ENCODE results near the gene VWA1.
"Not testable (repeated sequence)": the region's sequence is repeated elsewhere in the genome, so short reads cannot be mapped to it uniquely, and the experiment has no call there.

The VWA1 gene

DNA sequence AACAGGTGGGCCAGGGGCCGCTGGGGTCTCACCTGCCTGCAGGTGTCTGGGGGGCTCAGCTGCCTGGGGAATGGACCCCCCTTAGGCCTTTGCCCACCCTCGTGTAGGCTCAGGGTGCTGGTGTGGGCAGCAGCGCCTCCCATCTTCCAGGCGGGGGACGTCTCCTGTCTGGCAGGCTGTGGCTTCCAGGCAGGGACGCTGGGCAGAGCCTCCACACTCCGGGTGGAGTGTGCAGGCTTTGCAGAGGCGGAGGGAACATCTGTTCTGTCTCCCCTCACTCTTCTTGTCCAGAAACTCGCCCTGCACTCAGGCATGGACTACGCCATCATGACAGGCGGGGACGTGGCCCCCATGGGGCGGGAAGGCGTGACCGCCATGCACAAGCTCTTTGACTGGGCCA, 20.4 kb downstream of the VWA1 start:
- not testable (repeated sequence) for DNase-seq (ENCODE audit: low read depth in 2 of 2)

DNA sequence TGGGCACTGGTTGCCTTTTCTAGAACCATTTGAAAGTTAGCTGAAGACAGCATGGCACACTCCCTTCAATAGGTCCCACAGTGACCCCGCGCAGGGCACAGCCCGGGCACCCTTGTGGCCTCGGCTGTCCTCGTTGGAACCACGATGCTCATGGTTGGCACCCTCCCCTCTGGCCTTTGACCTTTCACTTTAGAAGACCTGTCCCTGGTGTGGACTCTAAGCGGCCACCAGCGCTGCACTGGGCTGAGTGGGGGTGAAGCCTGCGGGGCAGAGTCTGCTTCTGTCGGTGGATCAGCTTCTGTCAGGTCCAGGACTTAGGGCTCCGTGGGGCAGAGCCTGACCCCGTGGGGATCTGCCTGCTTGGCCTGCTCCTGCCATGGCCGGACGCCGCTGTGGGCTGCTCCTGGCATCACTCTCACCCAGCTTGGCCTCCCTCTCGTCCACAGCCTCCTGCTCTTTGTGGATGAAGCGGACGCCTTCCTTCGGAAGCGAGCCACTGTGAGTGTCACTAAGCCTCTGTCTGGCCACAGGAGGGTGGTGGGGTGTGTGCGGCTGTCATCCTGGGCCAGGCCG, 21.3 kb downstream of the VWA1 start:
- not testable (repeated sequence) for DNase-seq (ENCODE audit: low read depth in 2 of 2)

DNA sequence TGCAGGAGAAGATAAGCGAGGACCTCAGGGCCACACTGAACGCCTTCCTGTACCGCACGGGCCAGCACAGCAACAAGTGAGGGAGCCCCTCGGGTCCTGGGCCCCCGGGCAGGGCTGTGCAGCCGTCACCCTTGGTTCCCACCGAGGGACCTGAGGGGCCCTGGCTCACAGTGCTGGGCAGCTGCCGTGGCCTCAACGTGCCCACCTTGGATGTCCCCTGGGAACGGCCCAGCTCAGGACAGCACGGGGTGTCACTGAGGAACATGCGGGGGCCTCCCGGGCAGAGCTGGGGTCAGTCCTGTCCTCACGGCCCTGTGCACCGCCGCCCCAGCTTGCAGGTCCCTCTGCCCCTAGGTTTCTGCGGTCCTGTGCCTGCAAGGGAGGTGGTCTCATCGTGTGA, 23.7 kb downstream of the VWA1 start:
- DNase-seq (ENCODE audit: low read depth in 2 of 2) = not testable (repeated sequence)

DNA sequence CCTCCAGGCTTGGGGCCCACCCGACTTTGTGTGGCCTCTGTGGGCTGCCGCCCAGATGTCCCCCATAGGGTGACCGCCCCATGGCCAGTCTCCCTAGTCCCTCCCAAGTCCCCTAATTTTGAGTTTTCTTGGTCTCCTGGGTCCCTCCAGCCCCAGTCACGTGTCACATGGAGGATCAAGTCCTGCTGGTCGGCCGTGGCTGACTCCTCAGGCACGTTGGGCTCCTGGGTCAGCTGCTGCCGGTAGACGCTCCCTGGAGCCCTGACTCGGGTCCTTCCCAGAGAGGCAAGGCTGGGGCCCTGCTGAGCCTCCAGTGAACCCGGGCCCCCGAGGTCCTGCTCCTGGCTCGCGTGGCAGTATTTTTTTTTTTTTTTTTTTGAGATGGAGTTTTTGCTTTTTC, 24.2 kb downstream of the VWA1 start:
- DNase-seq (ENCODE audit: low read depth in 2 of 2) = not testable (repeated sequence)

DNA sequence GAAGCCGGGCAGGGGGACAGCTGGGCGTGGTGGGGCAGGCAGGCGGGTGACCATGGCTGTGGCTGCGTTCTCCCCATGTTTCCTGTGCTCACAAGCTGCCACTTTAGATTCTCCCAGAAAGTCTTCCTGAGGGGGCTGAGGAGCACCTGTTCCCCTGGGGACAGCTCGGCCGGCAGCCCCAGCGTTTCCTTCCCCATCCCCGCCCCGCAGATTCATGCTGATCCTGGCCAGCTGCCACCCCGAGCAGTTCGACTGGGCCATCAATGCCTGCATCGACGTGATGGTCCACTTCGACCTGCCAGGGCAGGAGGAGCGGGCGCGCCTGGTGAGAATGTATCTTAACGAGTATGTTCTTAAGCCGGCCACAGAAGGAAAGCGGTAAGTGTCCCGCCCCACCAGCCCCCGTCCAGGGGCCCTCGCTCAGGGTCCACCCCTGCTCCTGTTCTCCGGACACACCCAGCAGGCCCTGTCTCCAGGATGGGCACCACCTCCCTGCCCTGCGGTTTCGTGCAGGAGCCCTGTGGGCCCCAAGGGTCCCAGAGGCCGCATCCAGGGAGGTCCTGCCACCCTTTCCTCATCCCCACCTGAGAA, 25.1 kb downstream of the VWA1 start:
- DNase-seq (ENCODE audit: low read depth in 2 of 2) = no peak

DNA sequence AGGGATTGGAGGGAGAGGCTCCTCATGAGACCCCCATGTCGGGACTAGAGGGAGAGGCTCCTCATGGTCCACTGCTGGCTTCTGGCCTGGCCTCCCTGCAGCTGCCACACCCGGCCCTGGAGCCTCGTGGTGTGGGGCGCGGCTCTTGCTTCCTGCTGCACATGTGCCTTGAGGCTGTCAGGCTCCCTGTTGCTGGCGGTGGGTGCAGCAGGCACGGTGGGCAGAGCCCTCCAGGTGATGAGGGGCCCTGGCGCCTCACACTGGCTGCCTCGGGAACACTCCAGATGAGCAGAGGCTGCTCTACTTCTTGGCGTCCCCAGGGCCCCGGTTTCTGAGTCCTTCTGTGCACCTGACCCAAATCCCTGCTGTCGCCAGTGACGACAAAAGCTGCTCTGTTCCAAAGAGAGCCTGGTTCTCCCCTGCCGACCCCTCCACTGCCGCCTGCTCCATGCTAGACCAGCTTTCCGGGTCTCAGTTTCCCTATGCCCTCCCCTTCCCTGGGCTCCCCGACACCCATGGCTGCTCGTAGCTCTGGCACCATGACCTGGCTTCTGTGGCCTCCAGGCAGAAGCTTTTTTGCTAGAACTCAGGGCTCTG, 26.3 kb downstream of the VWA1 start:
- no peak for DNase-seq (ENCODE audit: low read depth in 2 of 2)

DNA sequence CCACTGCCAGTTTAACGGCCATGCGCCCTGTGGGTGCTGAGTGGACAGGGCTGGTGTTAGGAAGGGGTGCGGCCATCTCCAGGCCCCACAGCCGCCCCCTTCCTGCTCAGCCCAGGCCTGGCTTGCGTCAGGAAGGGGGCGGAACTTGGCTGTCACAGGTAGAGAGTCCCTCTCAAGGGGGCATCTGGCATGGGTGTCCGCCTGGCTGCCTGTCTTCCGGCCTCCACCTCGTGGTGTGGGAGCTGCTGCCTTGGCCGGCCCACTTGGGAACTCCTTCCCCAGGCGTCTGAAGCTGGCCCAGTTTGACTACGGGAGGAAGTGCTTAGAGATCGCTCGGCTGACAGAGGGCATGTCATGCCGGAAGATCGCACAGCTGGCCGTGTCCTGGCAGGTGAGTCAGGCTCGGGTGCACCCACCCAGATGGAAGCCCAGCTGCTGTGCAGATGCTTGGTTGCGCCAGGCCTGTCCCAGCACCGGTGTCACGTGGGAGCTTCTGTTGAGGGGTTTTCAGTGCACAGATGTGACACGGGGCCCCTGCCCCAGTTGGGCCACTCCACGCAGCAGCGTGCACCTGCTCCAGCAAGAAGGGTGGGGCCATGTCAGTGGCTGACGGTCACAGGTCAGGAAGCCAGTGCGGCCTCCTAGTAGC, 27.0 kb downstream of the VWA1 start:
- DNase-seq (ENCODE audit: low read depth in 2 of 2) = no peak

DNA sequence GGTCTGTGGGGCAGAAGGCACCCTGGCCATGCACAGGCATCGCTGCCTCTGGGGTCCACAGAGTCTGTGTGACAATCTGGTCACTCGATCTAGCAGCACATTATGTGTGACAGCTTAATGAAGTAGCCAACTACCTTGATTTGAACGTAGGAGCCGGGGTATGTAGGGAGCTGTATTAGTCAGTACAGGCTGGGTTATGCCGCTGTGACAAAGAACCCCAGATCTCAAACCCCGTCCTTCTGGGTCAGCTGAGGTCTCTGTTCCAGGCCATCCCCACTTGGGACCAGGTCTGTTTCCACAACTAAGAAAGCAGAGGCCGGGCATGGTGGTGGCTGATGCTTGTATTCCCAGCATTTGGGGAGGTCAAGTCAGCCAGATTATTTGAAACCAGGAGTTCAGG, 27.8 kb downstream of the VWA1 start:
- DNase-seq (ENCODE audit: low read depth in 2 of 2) = no peak

DNA sequence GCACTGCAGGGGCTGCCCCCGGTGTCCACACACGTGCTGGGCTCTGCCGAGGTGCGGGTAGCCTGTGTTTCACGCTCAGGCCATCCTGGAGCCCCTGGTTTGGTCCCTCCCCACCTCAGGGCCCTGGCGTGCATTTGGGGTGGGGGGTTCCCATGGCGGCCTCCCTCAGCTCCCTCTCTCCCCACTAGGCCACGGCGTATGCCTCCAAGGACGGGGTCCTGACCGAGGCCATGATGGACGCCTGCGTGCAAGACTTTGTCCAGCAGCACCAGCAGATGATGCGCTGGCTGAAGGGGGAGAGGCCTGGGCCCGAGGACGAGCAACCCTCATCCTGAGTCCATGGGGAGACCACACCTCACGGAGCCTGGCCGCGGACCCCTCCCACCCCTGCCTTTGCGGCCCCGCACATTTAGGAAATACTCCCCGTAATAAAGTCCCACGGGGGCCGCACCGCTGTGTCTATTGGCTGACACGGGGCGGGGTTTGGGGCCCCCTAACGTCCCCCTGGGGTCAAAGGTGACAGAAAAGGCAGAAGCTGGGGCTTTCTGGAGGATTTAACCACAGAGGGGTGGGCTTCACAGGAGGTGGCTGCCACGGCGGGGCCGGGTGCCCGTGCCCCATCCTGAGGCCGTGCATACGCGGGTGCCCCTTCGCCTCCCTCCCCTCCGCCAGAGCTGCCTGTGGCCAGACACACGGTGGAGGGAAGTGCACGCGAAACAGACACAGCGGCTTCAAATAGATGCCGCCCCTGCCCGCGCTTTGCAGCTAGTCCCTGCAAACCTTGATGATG, 32.9 kb downstream of the VWA1 start:
- not testable (repeated sequence) for DNase-seq (ENCODE audit: low read depth in 2 of 2)

DNA sequence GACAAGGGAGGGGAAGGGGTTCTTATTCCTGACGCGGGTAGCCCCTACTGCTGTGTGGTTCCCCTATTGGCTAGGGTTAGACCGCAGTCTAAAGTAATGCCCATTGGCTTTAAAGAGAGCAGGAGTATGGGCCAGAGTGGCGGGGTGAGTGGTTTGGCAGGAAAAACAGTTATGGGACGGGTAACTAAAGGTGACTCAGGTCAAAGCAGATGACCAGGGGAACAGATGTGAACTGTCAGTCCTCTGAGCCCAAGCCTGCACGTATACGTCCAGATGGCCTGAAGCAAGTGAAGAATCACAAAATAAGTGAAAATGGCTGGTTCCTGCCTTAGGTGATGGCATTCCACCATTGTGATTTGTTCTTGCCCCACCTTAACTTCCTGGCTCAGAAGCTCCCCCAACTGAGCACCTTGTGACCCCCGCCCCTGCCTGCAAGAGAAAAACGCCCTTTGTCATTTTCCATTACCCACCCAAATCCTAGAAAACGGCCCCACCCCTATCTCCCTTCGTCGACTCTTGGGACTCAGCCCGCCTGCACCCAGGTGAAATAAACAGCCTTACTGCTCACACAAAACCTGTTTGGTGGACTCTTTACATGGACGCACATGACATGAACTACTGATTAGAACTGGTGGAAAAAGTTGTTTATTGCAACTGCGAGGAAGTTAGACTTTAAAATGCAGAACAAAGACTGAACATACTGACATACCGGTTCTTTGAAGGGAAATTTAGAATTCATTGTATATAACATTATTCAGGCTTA, 35.3 kb downstream of the VWA1 start:
- DNase-seq (ENCODE audit: low read depth in 2 of 2) = no peak

DNA sequence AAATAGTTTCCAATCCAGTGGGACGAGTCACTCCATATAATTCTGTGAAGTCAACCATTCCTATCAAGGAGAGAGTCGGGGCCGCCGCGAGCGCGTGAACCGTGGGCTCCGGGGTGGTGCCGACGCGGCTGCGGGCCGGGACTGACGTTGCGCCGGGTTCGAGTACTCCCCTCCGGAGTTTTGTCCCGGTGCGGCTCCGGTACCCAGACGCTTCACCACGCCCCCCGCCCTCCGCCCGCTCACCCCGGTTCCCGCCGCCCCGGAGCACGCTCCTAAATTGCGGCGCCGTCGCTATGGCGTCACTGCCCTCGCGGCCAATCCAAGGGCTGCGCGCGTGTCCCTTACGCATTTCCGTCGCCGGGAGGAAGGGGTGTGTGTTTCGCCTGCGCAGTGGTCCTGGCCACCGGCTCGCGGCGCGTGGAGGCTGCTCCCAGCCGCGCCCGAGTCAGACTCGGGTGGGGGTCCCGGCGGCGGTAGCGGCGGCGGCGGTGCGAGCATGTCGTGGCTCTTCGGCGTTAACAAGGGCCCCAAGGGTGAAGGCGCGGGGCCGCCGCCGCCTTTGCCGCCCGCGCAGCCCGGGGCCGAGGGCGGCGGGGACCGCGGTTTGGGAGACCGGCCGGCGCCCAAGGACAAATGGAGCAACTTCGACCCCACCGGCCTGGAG, 36.0 kb downstream of the VWA1 start, which contains the start of gene ATAD3B:
TSS of gene ATAD3B (plus strand) at position 377 of the 664 bp plus-strand sequence. CDS start at position 497, 120 bp downstream.
- peak; percentile 86 to 93 for DNase-seq (ENCODE audit: low read depth in 2 of 2)

DNA sequence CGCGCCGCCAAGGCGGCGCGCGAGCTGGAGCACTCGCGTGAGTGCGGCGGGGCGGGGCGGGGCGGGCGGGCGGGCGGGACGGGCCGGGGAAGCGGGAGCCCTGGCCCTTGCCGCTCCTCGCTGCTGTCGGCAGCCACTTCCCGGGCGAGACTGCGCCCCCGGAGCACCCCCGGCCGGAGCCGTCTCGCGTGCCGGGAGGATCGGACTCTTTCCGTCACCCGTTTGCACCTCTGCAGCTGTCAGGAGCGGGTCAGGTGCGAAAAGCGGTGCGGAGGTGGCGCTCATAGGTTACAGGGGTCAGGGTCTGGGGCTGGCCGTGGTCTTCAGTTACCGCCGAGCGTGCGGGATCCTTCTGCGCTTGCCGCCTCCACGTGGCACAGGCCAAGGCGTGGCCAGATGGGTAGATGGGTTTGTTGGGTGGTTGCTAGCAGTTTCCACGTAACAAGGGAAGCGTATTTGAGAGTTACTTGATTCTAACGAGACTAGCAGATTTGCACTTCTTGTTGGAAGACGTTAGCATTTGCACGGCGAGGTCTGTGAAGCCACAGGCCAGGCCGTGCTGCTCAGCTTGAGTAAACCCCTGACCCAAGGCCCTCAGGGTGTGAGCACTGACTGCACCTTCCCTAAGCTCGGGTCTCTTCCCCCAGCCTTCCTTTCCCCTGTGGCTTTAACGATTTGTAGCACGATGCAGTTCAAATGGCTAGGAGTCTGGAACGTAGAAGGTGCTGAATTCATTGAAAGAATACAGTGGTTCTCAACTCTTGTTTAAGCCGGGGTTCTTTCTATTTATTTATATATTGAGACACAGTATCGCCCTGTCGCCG, 36.8 kb downstream of the VWA1 start:
- DNase-seq (ENCODE audit: low read depth in 2 of 2) = not testable (repeated sequence)

DNA sequence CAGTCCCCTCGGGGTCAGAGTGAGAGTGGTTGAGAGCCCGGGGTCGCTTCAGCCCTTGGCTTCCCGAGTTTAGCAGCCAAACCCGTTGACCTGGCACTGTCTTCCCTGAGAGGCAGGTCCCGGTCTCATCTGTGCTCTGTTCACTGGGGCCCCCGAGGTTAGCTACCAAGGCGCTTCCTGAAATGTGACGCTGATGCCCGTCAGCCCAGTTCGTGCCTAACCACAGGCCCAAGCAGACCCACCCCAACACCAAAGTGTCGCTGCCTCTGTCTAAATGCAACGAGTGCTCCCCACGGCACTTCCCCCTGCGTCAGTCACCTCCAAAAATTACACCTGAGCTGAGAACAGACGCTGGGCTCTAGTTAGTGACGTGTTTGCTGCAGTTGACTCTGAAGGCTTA, 40.5 kb downstream of the VWA1 start:
- DNase-seq (ENCODE audit: low read depth in 2 of 2) = not testable (repeated sequence)

DNA sequence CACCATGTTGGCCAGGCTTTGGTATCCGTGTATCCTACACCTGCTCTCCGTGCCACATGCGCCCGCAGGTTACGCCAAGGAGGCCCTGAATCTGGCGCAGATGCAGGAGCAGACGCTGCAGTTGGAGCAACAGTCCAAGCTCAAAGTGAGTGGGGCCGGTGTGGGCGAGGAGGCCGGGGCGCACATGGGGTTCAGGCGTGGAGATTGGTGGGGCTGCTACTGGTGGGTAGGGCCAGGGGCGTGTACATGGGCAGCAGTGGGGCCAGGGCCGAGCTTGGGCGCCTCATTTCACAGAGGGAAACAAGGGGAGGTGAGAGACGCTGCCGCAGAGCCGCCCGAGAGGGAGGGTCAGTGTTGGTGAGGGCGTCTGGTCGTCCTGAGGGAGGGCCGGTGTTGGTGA, 41.7 kb downstream of the VWA1 start:
- DNase-seq (ENCODE audit: low read depth in 2 of 2) = no peak

DNA sequence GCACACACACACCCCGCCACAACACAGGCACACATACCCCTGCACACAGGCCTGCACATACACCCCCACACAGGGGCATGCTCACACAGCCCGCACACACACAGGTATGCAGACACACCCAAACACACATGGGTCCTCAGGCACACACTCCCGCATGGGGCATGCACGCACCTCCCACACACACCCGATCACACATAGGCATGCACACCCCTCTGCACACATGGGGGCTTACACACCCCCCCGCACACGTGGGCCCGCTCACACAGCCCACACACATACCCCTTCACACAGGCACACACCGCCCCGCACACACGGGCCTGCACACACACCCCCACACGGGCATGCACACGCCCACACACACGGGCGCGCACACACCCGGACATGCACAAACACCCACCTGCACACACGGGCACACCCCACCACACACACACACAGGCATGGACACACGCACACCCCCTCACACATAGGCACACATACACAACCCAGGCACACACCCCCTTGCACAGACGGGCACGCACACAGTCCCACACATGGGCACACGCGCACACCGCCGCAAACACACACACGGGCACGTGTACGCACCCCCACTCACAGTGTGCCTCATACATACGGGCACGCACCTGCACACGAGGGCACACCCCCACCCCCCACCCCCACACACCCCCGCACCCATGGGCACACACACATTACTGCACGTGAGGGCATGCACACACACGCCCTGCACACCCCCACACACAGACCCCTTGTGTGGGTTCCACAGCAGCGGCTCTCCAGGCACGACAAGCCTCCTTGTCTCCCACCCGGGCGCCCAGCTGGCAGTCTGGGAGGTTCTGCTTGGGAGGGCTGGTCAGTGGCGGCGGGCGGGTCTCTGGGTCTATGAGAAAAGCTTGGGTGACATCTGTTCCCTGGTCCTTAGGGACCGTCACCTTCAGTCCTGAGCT, 44.3 kb downstream of the VWA1 start:
- no peak for DNase-seq (ENCODE audit: low read depth in 2 of 2)

DNA sequence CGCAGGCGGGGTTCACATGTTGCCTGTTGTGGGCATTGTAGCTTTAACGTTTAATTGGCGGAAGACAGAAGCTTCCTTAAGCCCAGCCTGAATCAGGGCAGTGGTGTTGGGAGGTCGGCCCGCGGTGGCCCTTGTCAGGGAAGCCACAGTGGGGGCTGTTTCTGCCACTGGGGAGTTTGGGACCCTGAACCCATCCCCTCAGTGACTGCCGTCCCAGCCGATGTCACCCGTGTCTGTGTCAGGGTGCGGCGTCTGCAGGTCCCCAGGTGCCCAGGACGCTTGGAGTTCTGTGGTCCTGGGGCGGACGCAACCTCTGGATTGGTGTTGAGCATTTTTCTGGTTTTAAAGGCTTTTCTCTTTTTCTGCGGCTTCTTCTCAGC, 45.0 kb downstream of the VWA1 start:
- not testable (repeated sequence) for DNase-seq (ENCODE audit: low read depth in 2 of 2)

DNA sequence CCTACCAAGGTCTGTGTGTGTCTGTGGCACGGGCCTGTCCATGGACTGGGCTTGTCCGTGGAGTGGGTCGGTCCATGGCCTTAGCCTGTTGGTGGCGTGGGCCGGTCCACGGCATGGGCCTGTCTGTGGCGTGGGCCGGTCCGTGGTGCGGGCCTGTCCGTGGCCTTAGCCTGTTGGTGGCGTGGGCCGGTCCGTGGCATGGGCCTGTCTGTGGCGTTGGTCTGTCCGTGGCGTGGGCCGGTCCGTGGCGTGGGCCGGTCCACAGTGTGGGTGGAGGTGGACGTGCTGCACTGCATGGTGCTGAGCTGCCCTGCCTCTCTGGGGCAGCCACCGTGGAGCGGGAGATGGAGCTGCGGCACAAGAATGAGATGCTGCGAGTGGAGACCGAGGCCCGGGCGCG, 46.3 kb downstream of the VWA1 start:
- DNase-seq (ENCODE audit: low read depth in 2 of 2) = not testable (repeated sequence)

DNA sequence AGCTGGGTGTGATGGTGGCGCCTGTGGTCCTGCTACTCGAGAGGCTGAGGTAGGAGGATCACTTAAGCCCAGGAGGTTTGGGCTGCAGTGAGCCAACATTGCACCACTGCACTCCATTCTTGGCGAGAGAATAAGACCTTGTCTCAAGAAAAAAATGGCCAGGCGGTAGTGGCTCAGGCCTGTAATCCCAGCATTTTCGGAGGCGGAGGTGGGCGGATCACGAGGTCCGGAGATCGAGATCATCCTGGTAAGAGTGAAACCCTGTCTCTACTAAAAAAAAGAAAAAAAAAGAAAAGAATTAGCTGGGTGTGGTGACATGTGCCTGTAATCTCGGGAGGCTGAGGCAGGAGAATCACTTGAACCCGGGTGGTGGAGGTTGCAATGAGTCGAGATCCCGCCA, 47.4 kb downstream of the VWA1 start:
- no peak for DNase-seq (ENCODE audit: low read depth in 2 of 2)

DNA sequence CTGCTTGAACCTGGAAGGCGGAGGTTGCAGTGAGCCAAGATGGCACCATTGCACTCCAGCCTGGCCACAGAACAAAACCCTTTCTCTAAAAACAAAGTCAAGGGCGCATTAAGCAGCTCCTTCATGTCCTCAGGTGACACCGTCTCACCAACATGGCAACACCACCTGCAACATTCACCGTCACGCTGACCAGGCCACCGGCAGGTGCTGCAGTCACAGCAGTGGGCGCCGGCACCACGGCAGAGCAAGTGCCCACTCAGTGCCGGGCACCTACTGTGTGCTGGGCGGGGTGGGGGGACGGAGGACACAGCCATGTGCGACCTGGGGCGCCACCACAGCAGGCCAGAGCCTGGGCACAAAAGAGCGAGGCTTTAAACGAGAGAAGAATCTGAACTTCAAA, 48.2 kb downstream of the VWA1 start:
- DNase-seq (ENCODE audit: low read depth in 2 of 2) = no peak

Data from stimulated activated CD8-positive, alpha-beta memory T cell treated with anti-CD3 and anti-CD28 coated beads, Interleukin-7, amount 100 ng/mL, for 4 hours (primary cell).